HepG2 (cell line): ENCODE data around the gene FBXO7. TPM values are rescaled to one million over a fixed set of nuclear protein-coding genes. Genes with fewer than 3 reads are reported as not detected.

Experiments used
- CBX5 ChIP-seq: sonication (generic); formaldehyde crosslinking; IDR thresholded peaks from 2 replicates; pipeline ENCODE4 v1.4.0; 2020; ENCODE audit warnings: missing genetic modification reagents, borderline replicate concordance
- DPF2 ChIP-seq: sonication (generic); formaldehyde crosslinking; IDR thresholded peaks from 2 replicates; pipeline ENCODE4 v1.4.0; 2020; ENCODE audit warnings: mild to moderate bottlenecking, low read depth, missing genetic modification reagents, borderline replicate concordance
- HDAC2 ChIP-seq: sonication (generic); formaldehyde crosslinking; IDR thresholded peaks from 2 replicates; pipeline ENCODE4 v1.4.0; 2020; ENCODE audit warnings: missing genetic modification reagents
- MED13 ChIP-seq: sonication (generic); formaldehyde crosslinking; IDR thresholded peaks from 2 replicates; pipeline ENCODE4 v1.5.0; 2020; ENCODE audit warnings: missing genetic modification reagents
- MEIS1 ChIP-seq: sonication (generic); formaldehyde crosslinking; IDR thresholded peaks from 2 replicates; pipeline ENCODE4 v1.9.0; 2021; ENCODE audit warnings: mild to moderate bottlenecking, missing genetic modification reagents, moderate library complexity, borderline replicate concordance
- RXRA ChIP-seq: sonication (generic); formaldehyde crosslinking; IDR thresholded peaks from 2 replicates; pipeline ENCODE4 v1.5.1; 2020; ENCODE audit warnings: missing genetic modification reagents
- SETDB1 ChIP-seq: sonication (generic); formaldehyde crosslinking; IDR thresholded peaks from 2 replicates; pipeline ENCODE4 v1.5.1; 2020; ENCODE audit warnings: missing genetic modification reagents, mild to moderate bottlenecking, borderline replicate concordance
- SP2 ChIP-seq: sonication (generic); formaldehyde crosslinking; IDR thresholded peaks from 2 replicates; pipeline ENCODE4 v1.5.1; 2020; ENCODE audit warnings: mild to moderate bottlenecking, missing genetic modification reagents
- SSRP1 ChIP-seq: IDR thresholded peaks from 2 replicates; pipeline ENCODE4 v1.6.1; 2016; ENCODE audit warnings: control low read depth
- TGIF2 ChIP-seq: IDR thresholded peaks from 2 replicates; pipeline ENCODE4 v1.6.1; 2016; ENCODE audit warnings: control low read depth, missing compliant biosample characterization
- ZBTB42 ChIP-seq: sonication (generic); formaldehyde crosslinking; IDR thresholded peaks from 2 replicates; pipeline ENCODE4 v1.5.0; 2020; ENCODE audit warnings: mild to moderate bottlenecking, missing genetic modification reagents
- ZBTB7A ChIP-seq: sonication (generic); formaldehyde crosslinking; IDR thresholded peaks from 2 replicates; pipeline ENCODE4 v1.8.0; 2022; ENCODE audit warnings: mild to moderate bottlenecking, missing genetic modification reagents
- ZMYM2 ChIP-seq: sonication (generic); formaldehyde crosslinking; IDR thresholded peaks from 2 replicates; pipeline ENCODE4 v1.8.0; 2022; ENCODE audit warnings: mild to moderate bottlenecking, missing genetic modification reagents
- ZNF274 ChIP-seq: sonication (generic); formaldehyde crosslinking; IDR thresholded peaks from 2 replicates; pipeline ENCODE4 v1.5.1; 2020; ENCODE audit warnings: mild to moderate bottlenecking, missing genetic modification reagents
- ZNF34 ChIP-seq: sonication (generic); formaldehyde crosslinking; IDR thresholded peaks from 2 replicates; pipeline ENCODE4 v1.4.0; 2020; ENCODE audit warnings: mild to moderate bottlenecking, missing genetic modification reagents, borderline replicate concordance
- ZNF343 ChIP-seq: sonication (generic); formaldehyde crosslinking; IDR thresholded peaks from 2 replicates; pipeline ENCODE4 v1.4.0; 2020; ENCODE audit warnings: mild to moderate bottlenecking, missing genetic modification reagents
- ZNF382 ChIP-seq: sonication (generic); formaldehyde crosslinking; IDR thresholded peaks from 2 replicates; pipeline ENCODE4 v1.5.0; 2020; ENCODE audit warnings: missing genetic modification reagents, mild to moderate bottlenecking, borderline replicate concordance
- ZNF589 ChIP-seq: sonication (generic); formaldehyde crosslinking; conservative IDR thresholded peaks from 2 replicates; pipeline ENCODE4 v1.8.0; 2022; ENCODE audit warnings: mild to moderate bottlenecking, moderate library complexity, missing genetic modification reagents
- ZNF724P ChIP-seq: sonication (generic); formaldehyde crosslinking; IDR thresholded peaks from 2 replicates; pipeline ENCODE4 v1.8.0; 2022; ENCODE audit warnings: missing genetic modification reagents, borderline replicate concordance
- polyA plus RNA-seq, 8 experiments: library from polyadenylated mRNA; depleted of rRNA in 3 of 8; stranded (reverse) in 7 of 8; unstranded in 1 of 8; fragments of >200 nt; fragmentation: Illumina TruSeq in 4 of 8; extraction: Trizol in 4 of 8; gene quantifications; 2 replicates each; pipeline versions ENCODE4 v1.2.1 to v1.2.3, GENCODE V29; 2011 to 2016; ENCODE audit warnings: low read depth in 4 of 8, missing spikeins in 1 of 8, mixed read lengths in 1 of 8; ENCODE audit not compliant: insufficient read depth in 1 of 8
- total RNA-seq, 5 experiments: library from RNA; depleted of rRNA; stranded (reverse); fragments of >200 nt; fragmentation: Illumina TruSeq; extraction: Trizol; gene quantifications; 2 replicates each; pipeline ENCODE4 v1.2.3, GENCODE V29; 2016; ENCODE audit warnings: low read depth in 1 of 5
- TF ChIP-seq, protein P1 (sequence below): IDR thresholded peaks from 2 replicates; pipeline ENCODE4 v1.6.1; 2018; ENCODE audit warnings: missing genetic modification reagents, mild to moderate bottlenecking, missing compliant biosample characterization
- TF ChIP-seq, protein P2 (sequence below): sonication (generic); formaldehyde crosslinking; IDR thresholded peaks from 2 replicates; pipeline ENCODE4 v1.4.0; 2020; ENCODE audit warnings: missing genetic modification reagents, borderline replicate concordance
- TF ChIP-seq, protein P3 (sequence below): sonication (generic); formaldehyde crosslinking; IDR thresholded peaks from 2 replicates; pipeline ENCODE4 v1.8.0; 2022; ENCODE audit warnings: mild to moderate bottlenecking, missing genetic modification reagents; ENCODE audit not compliant: insufficient replicate concordance
- TF ChIP-seq, protein P4 (sequence below): sonication (generic); formaldehyde crosslinking; IDR thresholded peaks from 2 replicates; pipeline ENCODE4 v1.4.0; 2020; ENCODE audit warnings: missing genetic modification reagents, mild to moderate bottlenecking, borderline replicate concordance
- TF ChIP-seq, protein P5 (sequence below): IDR thresholded peaks from 2 replicates; pipeline ENCODE4 v1.6.1; 2016; ENCODE audit warnings: mild to moderate bottlenecking, missing biosample characterization, missing genetic modification reagents

FBXO7 gene
- total and polyA plus RNA-seq, 2 of the 13 experiments (the other 11 are each of a cell fraction or from before 2014, with no cell fraction given) = 105 to 172 TPM

DNA sequence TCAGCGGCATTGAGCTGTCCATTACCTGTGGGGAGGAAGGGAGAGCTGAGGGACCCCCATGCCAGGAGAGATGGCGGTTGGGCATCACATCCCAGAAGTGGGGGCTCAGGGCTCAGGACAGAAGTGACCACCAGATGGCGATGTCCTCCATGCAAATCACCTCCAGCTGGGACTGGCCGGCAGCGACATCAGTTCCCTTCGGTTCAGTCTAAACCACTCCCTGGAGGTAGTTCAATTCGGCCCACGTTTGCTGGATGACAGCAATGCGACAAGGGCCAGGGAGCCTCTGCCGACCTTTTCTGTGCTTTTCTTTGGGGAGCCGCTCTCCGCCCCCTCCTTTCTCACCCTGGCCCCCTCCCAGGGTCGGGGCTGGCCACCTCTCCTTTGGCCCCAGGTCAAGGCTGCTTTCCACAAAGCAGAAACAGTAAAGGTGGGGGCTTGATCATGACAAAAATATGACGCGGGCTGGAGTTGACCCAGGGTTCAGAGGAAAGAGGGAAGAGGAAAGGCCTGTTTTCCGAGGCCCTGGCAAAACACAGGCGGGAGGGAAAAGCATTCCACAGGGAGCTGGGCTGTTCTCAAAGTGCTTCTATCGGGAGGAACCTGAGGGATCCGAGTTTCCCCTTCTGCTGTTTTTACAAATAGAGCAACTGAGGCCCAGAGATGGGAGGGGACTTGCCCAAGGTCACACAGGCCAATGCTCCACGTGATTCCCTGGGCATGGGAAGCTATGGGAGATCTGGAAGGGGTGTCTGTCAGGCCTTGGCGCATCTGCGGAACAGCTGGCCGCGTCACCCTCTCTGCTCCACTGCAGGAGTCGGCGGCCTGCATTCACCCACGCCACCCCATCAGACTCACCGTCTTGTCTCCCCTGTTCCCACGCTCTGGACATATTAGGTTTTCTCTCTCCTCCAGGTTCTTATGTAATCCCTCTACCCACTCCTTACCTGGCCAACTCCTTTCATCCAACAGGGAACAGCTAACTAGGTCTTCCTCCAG lies 54.7 kb downstream of the FBXO7 start (continued):
- TF ChIP-seq ZNF34 (CRISPR knock-in tag) = no peak
- no peak for TF ChIP-seq SETDB1 (CRISPR knock-in tag)
- TF ChIP-seq RXRA (CRISPR knock-in tag) = peak; percentile 81
- peak; percentile 84; the same call in 1 of the 2 replicates for TF ChIP-seq CBX5 (CRISPR knock-in tag)
- TF ChIP-seq, protein P1, sequence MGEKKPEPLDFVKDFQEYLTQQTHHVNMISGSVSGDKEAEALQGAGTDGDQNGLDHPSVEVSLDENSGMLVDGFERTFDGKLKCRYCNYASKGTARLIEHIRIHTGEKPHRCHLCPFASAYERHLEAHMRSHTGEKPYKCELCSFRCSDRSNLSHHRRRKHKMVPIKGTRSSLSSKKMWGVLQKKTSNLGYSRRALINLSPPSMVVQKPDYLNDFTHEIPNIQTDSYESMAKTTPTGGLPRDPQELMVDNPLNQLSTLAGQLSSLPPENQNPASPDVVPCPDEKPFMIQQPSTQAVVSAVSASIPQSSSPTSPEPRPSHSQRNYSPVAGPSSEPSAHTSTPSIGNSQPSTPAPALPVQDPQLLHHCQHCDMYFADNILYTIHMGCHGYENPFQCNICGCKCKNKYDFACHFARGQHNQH (CRISPR knock-in tag) = no peak
- TF ChIP-seq SSRP1 (CRISPR knock-in tag) = no peak
- no peak for TF ChIP-seq MED13 (CRISPR knock-in tag)
- TF ChIP-seq ZNF343 (CRISPR knock-in tag) = no peak
- TF ChIP-seq HDAC2 (CRISPR knock-in tag) = peak; percentile 64
- TF ChIP-seq ZBTB42 = 0 out of 2 replicates have a peak, but pooled peaks have one; percentile 46
- TF ChIP-seq TGIF2 = peak; percentile 51; the same call in 1 of the 2 replicates
- TF ChIP-seq, protein P2, sequence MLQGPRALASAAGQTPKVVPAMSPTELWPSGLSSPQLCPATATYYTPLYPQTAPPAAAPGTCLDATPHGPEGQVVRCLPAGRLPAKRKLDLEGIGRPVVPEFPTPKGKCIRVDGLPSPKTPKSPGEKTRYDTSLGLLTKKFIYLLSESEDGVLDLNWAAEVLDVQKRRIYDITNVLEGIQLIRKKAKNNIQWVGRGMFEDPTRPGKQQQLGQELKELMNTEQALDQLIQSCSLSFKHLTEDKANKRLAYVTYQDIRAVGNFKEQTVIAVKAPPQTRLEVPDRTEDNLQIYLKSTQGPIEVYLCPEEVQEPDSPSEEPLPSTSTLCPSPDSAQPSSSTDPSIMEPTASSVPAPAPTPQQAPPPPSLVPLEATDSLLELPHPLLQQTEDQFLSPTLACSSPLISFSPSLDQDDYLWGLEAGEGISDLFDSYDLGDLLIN (CRISPR knock-in tag) = no peak
- TF ChIP-seq DPF2 = 0 out of 2 replicates have a peak, but pooled peaks have one; percentile 32
- 0 out of 2 replicates have a peak, but pooled peaks have one; percentile 6 for TF ChIP-seq ZNF724P
- TF ChIP-seq, protein P3, sequence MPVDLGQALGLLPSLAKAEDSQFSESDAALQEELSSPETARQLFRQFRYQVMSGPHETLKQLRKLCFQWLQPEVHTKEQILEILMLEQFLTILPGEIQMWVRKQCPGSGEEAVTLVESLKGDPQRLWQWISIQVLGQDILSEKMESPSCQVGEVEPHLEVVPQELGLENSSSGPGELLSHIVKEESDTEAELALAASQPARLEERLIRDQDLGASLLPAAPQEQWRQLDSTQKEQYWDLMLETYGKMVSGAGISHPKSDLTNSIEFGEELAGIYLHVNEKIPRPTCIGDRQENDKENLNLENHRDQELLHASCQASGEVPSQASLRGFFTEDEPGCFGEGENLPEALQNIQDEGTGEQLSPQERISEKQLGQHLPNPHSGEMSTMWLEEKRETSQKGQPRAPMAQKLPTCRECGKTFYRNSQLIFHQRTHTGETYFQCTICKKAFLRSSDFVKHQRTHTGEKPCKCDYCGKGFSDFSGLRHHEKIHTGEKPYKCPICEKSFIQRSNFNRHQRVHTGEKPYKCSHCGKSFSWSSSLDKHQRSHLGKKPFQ (CRISPR knock-in tag) = peak; percentile 81
- TF ChIP-seq, protein P4, sequence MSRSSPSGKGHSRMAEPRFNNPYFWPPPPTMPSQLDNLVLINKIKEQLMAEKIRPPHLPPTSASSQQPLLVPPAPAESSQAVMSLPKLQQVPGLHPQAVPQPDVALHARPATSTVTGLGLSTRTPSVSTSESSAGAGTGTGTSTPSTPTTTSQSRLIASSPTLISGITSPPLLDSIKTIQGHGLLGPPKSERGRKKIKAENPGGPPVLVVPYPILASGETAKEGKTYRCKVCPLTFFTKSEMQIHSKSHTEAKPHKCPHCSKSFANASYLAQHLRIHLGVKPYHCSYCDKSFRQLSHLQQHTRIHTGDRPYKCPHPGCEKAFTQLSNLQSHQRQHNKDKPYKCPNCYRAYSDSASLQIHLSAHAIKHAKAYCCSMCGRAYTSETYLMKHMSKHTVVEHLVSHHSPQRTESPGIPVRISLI = no peak
- TF ChIP-seq ZMYM2 (CRISPR knock-in tag) = 0 out of 2 replicates have a peak, but pooled peaks have one; percentile 19
- TF ChIP-seq ZNF382 (CRISPR knock-in tag) = no peak
- TF ChIP-seq MEIS1 = peak; percentile 27; the same call in 1 of the 2 replicates
- TF ChIP-seq ZBTB7A (CRISPR knock-in tag) = no peak
- TF ChIP-seq, protein P5, sequence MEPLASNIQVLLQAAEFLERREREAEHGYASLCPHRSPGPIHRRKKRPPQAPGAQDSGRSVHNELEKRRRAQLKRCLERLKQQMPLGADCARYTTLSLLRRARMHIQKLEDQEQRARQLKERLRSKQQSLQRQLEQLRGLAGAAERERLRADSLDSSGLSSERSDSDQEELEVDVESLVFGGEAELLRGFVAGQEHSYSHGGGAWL (CRISPR knock-in tag) = no peak
- TF ChIP-seq SP2 (CRISPR knock-in tag) = no peak
- no peak for TF ChIP-seq ZNF274
- no peak for TF ChIP-seq ZNF589
